CD14-positive monocyte (primary cell): ENCODE data around the gene AGO1. TPM values are rescaled to one million over a fixed set of nuclear protein-coding genes. Genes with fewer than 3 reads are reported as not detected.

Experiments
- DNase-seq, 3 donors: peaks; one replicate each; pipeline ENCODE4 v3.0.0-alpha.2; 2011 to 2022
- H2AFZ ChIP-seq: 2 replicates; pipeline ENCODE4 v1.6.0; 2012; ENCODE audit warnings: mild to moderate bottlenecking, low read depth, low read length, inconsistent platforms; ENCODE audit not compliant: insufficient read depth, poor library complexity, severe bottlenecking
- H3K27ac ChIP-seq, 2 donors: 1 replicate in 1 of 2; 2 replicates in 1 of 2; pipeline ENCODE4 v1.5.1; 2012 to 2013; ENCODE audit warnings: low read length in 2 of 2, control low read depth in 1 of 2, inconsistent platforms in 1 of 2, low read depth in 1 of 2, mild to moderate bottlenecking in 1 of 2
- H3K27me3 ChIP-seq, 2 donors: one replicate each; pipeline versions ENCODE4 v1.6.0 to v1.6.1; 2011 to 2013; ENCODE audit warnings: low read length in 2 of 2; ENCODE audit not compliant: control insufficient read depth in 2 of 2, insufficient read depth in 2 of 2
- H3K36me3 ChIP-seq, 2 donors: replicated peaks in 1 of 2; 1 replicate in 1 of 2; 2 replicates in 1 of 2; pipeline versions ENCODE4 v1.5.1 to v1.6.1; 2012 to 2013; ENCODE audit warnings: low read length in 2 of 2, control low read depth in 1 of 2, inconsistent platforms in 1 of 2, mild to moderate bottlenecking in 1 of 2; ENCODE audit not compliant: insufficient read depth in 2 of 2, control insufficient read depth in 1 of 2
- H3K4me1 ChIP-seq, 2 donors: 1 replicate in 1 of 2; 2 replicates in 1 of 2; pipeline versions ENCODE4 v1.5.1 to v1.6.1; 2012 to 2013; ENCODE audit warnings: low read length in 2 of 2, control low read depth in 1 of 2, inconsistent platforms in 1 of 2, mild to moderate bottlenecking in 1 of 2, moderate library complexity in 1 of 2; ENCODE audit not compliant: insufficient read depth in 2 of 2, control insufficient read depth in 1 of 2
- H3K4me2 ChIP-seq: replicated peaks from 2 replicates; pipeline ENCODE3; 2012; ENCODE audit warnings: low read length, moderate library complexity, mild to moderate bottlenecking; ENCODE audit not compliant: poor library complexity, severe bottlenecking; ENCODE audit errors: extremely low read depth
- H3K4me3 ChIP-seq, 3 experiments: fragments of 200-600 bp in 1 of 3; sonication (generic) in 1 of 3; replicated peaks in 1 of 3; 1 replicate in 2 of 3; 2 replicates in 1 of 3; pipeline ENCODE4 v1.5.1; 2011 to 2013; ENCODE audit warnings: low read length in 3 of 3, mild to moderate bottlenecking in 3 of 3, control low read depth in 2 of 3, low read depth in 2 of 3, inconsistent platforms in 1 of 3, moderate library complexity in 1 of 3
- H3K79me2 ChIP-seq: 2 replicates; pipeline ENCODE4 v1.6.0; 2012; ENCODE audit warnings: mild to moderate bottlenecking, control low read depth, inconsistent platforms, low read length, moderate library complexity; ENCODE audit not compliant: insufficient read depth
- H3K9ac ChIP-seq: 2 replicates; pipeline ENCODE4 v1.6.0; 2017; ENCODE audit warnings: low read length, mild to moderate bottlenecking; ENCODE audit not compliant: insufficient read depth, poor library complexity, severe bottlenecking
- H3K9me3 ChIP-seq, 2 donors: replicated peaks in 1 of 2; 1 replicate in 1 of 2; 2 replicates in 1 of 2; pipeline versions ENCODE4 v1.5.1 to v1.6.1; 2012 to 2013; ENCODE audit warnings: low read length in 2 of 2, control low read depth in 1 of 2; ENCODE audit not compliant: control insufficient read depth in 1 of 2, insufficient read depth in 1 of 2
- H4K20me1 ChIP-seq: 2 replicates; pipeline ENCODE4 v1.6.0; 2012; ENCODE audit warnings: mild to moderate bottlenecking, low read length, control low read depth, moderate library complexity; ENCODE audit not compliant: insufficient read depth
- H3K27ac Mint-ChIP-seq, 7 donors: one replicate each; pipeline ENCODE4 v1.8.0; 2020; ENCODE audit warnings: mild to moderate bottlenecking in 7 of 7, mixed read lengths in 7 of 7, moderate library complexity in 6 of 7, inconsistent platforms in 2 of 7
- H3K27me3 Mint-ChIP-seq, 3 donors: one replicate each; pipeline ENCODE4 v1.8.0; 2021 to 2022; ENCODE audit warnings: low read depth in 3 of 3, mild to moderate bottlenecking in 3 of 3, mixed read lengths in 3 of 3, moderate library complexity in 3 of 3, inconsistent platforms in 1 of 3
- H3K36me3 Mint-ChIP-seq, 2 donors: one replicate each; pipeline ENCODE4 v1.8.0; 2020; ENCODE audit warnings: mixed read lengths in 2 of 2, inconsistent platforms in 1 of 2, mild to moderate bottlenecking in 1 of 2
- H3K4me1 Mint-ChIP-seq: one replicate; pipeline ENCODE4 v1.8.0; 2020; ENCODE audit warnings: mild to moderate bottlenecking, mixed read lengths
- H3K4me3 Mint-ChIP-seq, 2 donors: one replicate each; pipeline ENCODE4 v1.8.0; 2020; ENCODE audit warnings: mild to moderate bottlenecking in 2 of 2, mixed read lengths in 2 of 2, moderate library complexity in 1 of 2
- H3K9me3 Mint-ChIP-seq, 7 donors: one replicate each; pipeline ENCODE4 v1.8.0; 2020 to 2022; ENCODE audit warnings: mixed read lengths in 7 of 7, mild to moderate bottlenecking in 6 of 7, moderate library complexity in 6 of 7, inconsistent platforms in 2 of 7
- WGBS: methylation state at CpG from one replicate; pipeline ENCODE4 v1.1.5; 2013; ENCODE audit warnings: missing lambda C conversion rate; ENCODE audit not compliant: insufficient coverage; 5-methylcytosine and 5-hydroxymethylcytosine counted together
- intact Hi-C, 2 donors: fragments of 100-400 bp; cut with micrococcal nuclease; formaldehyde crosslinking; loops; one replicate each; pipeline versions ENCODE4 v1.15.0 to v1.15.1; 2023
- polyA minus RNA-seq: library from RNA; depleted of rRNA, polyadenylated mRNA; stranded (reverse); fragments of >200 nt; gene quantifications from 2 replicates; pipeline ENCODE4 v1.2.3, GENCODE V29; 2012
- polyA plus RNA-seq, 3 donors: library from polyadenylated mRNA; depleted of rRNA in 1 of 3; unstranded in 2 of 3; stranded (reverse) in 1 of 3; fragments of 300-500 nt in 2 of 3; fragments of >200 nt in 1 of 3; fragmentation: Illumina TruSeq in 2 of 3; gene quantifications; 1 replicate in 2 of 3; 2 replicates in 1 of 3; pipeline ENCODE4 v1.2.3, GENCODE V29; 2012 to 2021
- total RNA-seq, 12 experiments: library from RNA in 1 of 12; stranded (reverse) in 1 of 12; fragments of 120-200 nt in 1 of 12; gene quantifications; one replicate each; pipeline ENCODE4 v1.2.4 and lab custom pipeline; 2013 to 2026; ENCODE audit warnings: mixed read lengths in 6 of 12, inconsistent platforms in 1 of 12
- TF ChIP-seq, protein P1 (sequence below): fragments of 200-600 bp; IDR thresholded peaks from one replicate; pipeline ENCODE4 v1.8.0; 2022; ENCODE audit warnings: antibody characterized with exemption, mild to moderate bottlenecking

The AGO1 gene
- total RNA-seq (2013), result 14.8 TPM
- polyA plus RNA-seq (10 to 100 TPM; 10.9 to 19.4 (median 13.9) TPM), polyA minus RNA-seq (14.1 and 23.7 TPM in 2 replicates), total RNA-seq (lab: John Stamatoyannopoulos, UW) (9.7 to 123 (median 92.7) reads per million in 11 experiments)

DNA sequence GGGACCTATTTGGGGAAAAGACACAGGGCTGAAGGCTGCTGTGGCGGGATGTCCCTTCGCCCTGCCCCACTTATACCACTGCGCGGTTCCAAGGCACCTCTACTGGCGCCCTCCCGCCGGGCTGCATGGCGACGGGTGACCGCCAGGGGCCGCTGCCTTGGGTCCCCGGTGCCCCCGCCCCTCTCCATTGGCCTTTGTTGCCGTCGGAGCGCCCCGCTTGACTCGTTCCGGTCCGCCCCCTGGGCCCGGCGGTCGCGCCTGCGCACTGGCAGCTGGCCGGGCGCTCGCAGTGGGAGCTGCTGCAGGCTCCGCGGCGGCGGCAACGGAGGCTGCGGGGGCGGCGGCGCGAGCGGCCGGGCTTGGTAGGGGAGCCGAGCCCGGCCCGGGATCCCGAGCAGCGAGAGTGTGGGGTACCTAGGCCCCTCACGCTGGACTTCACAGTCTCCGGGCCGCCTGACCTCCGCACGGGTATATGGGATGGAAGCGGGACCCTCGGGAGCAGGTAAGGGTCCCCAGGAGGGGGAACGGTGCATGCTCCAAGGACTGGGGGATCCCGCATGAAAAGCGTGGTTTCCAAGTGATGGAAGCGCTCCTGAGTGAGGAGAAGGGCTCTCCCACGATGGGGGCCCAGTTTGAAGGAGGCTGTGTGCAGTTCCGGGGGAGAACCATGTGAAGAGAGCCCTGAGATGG is at the start of gene AGO1:
Gene AGO1 (plus strand): TSS at position 265 of the 690 bp plus-strand sequence. CDS start 213 bp downstream, at position 478.
- peaks cover 52% of the 10 kb centered on the region for H3K4me1 Mint-ChIP-seq

DNA sequence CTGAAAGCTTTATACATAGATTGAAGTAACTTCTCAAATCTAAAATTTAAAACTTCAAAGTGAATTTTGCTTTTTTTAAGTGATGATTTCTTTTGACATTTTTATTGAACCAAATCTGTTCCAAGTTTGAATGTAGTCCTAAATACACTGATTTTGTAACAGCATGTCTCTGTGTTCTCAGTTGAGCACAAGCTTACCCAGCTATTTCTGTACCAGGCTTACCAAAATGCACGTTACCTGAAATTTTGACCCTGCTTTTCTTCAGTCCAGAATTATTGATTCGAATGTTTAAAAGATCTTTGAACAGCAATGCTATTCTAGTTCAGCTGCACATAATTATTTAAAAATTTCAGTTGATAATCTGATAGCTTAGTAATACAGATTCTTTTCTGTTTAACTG is 49.6 kb upstream of the AGO1 start:
- no peaks in the 10 kb centered on the region for H3K9me3 ChIP-seq
- DNase-seq, result no peak

More for the DNA sequence above, at the start of gene AGO1:
- intact Hi-C loops, result loop anchor here in 1 of 2 donors (5.0 kb wide), 1 partner anchor 49 kb away; the partner anchor contains the start of gene AGO3
- H3K9me3 Mint-ChIP-seq, result no peaks in the 10 kb centered on the region
- Histone ChIP-seq H3K4me3 (peak within 1 kb of the TSS; percentile 94 to 98 (median 95)), H3K27me3 (no peaks in the 10 kb centered on the region), H2AFZ (peak within 1 kb of the TSS; percentile 84), H3K27ac (peak within 1 kb of the TSS; percentile 43 to 87), H4K20me1 (peaks cover 38% of the 10 kb centered on the region), H3K9me3 (no peaks in the 10 kb centered on the region), H3K4me1 (peaks cover 51 to 53% of the 10 kb centered on the region in 2 donors), H3K9ac (peak within 1 kb of the TSS; percentile 92), H3K4me2 (peak within 1 kb of the TSS; percentile 100), H3K79me2 (peaks cover 55% of the 10 kb centered on the region), H3K36me3 (no peaks in the 10 kb centered on the region)
- peak within 1 kb of the TSS; percentile 76 to 93 (median 88) for H3K27ac Mint-ChIP-seq
- H3K4me3 Mint-ChIP-seq, result peak within 1 kb of the TSS; percentile 95
- TF ChIP-seq, protein P1, sequence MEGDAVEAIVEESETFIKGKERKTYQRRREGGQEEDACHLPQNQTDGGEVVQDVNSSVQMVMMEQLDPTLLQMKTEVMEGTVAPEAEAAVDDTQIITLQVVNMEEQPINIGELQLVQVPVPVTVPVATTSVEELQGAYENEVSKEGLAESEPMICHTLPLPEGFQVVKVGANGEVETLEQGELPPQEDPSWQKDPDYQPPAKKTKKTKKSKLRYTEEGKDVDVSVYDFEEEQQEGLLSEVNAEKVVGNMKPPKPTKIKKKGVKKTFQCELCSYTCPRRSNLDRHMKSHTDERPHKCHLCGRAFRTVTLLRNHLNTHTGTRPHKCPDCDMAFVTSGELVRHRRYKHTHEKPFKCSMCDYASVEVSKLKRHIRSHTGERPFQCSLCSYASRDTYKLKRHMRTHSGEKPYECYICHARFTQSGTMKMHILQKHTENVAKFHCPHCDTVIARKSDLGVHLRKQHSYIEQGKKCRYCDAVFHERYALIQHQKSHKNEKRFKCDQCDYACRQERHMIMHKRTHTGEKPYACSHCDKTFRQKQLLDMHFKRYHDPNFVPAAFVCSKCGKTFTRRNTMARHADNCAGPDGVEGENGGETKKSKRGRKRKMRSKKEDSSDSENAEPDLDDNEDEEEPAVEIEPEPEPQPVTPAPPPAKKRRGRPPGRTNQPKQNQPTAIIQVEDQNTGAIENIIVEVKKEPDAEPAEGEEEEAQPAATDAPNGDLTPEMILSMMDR, result peak; percentile 98
- peaks cover 0 to 5% (median 1%) of the 10 kb centered on the region in 3 donors for H3K27me3 Mint-ChIP-seq
- H3K36me3 Mint-ChIP-seq, result peaks cover 0 to 5% of the 10 kb centered on the region in 2 donors
- under 1% methylated on average over 58 of the region's 58 CpGs for WGBS
- DNase-seq, result peak; percentile 92 to 95 (median 93)

More for the DNA sequence above, 49.6 kb upstream of the AGO1 start:
- H3K27ac Mint-ChIP-seq, result no peak overlapping the region
- Histone ChIP-seq H3K27me3 (no peaks in the 10 kb centered on the region), H3K9ac (no peak overlapping the region), H3K4me1 (peaks cover 10 to 13% of the 10 kb centered on the region in 2 donors), H2AFZ (no peak overlapping the region), H3K4me2 (no peak overlapping the region), H3K27ac (no peak overlapping the region), H4K20me1 (peaks cover 40% of the 10 kb centered on the region), H3K79me2 (peaks cover 49% of the 10 kb centered on the region), H3K4me3 (no peak overlapping the region), H3K36me3 (peaks cover 73 to 93% of the 10 kb centered on the region in 2 donors)
- intact Hi-C loops, result no loop called here
- TF ChIP-seq, protein P1, result no peak
- H3K27me3 Mint-ChIP-seq, result no peaks in the 10 kb centered on the region
- 100% methylated on average over 1 of the region's 2 CpGs for WGBS
- H3K4me1 Mint-ChIP-seq, result peaks cover 13% of the 10 kb centered on the region
- H3K36me3 Mint-ChIP-seq, result peaks cover 66 to 95% of the 10 kb centered on the region in 2 donors
- peaks cover 0 to 8% (median 3%) of the 10 kb centered on the region in 7 donors for H3K9me3 Mint-ChIP-seq
- H3K4me3 Mint-ChIP-seq, result no peak overlapping the region
